Forelimb muscle (tissue), 1 donor: Measurements from ENCODE around the gene SOCS3. TPM values are rescaled to one million over a fixed set of nuclear protein-coding genes. Genes with fewer than 3 reads are reported as not detected.

ENCODE experiments used
- DNase-seq: peaks from one replicate; pipeline ENCODE4 v3.0.0-alpha.2; 2013; ENCODE audit warnings: low read depth
- polyA plus RNA-seq: library from polyadenylated mRNA; unstranded; fragments of 120-200 nt; gene quantifications from one replicate; pipeline ENCODE4 v1.2.1, GENCODE V29; 2013; ENCODE audit not compliant: insufficient read length

The SOCS3 gene
- polyA plus RNA-seq, 1 donor, result 6.2 TPM

GRCh38 chr17:78390241-78391050 is 30.6 kb upstream of the SOCS3 start:
- DNase-seq, result no peak

- no peak for DNase-seq
Observed at GRCh38 chr17:78387977-78388941, 28.4 kb upstream of the SOCS3 start.

GRCh38 chr17:78384479-78385175 is 24.8 kb upstream of the SOCS3 start:
- DNase-seq, result no peak

- no peak for DNase-seq
Observed at GRCh38 chr17:78383725-78384471, 24.0 kb upstream of the SOCS3 start.

- DNase-seq, result no peak
Observed at GRCh38 chr17:78381601-78382232, 21.8 kb upstream of the SOCS3 start.

- DNase-seq, result no peak
Observed at GRCh38 chr17:78380370-78380769, 20.5 kb upstream of the SOCS3 start.

GRCh38 chr17:78379131-78379491 is 19.2 kb upstream of the SOCS3 start:
- DNase-seq, result no peak

- DNase-seq, result no peak
Observed at GRCh38 chr17:78378225-78379130, 18.6 kb upstream of the SOCS3 start, which contains the start of gene PGS1. TSS of gene PGS1 (plus strand) at chr17:78378649. CDS start at chr17:78378666, 17 bp downstream.

GRCh38 chr17:78377858-78378224 is 18.0 kb upstream of the SOCS3 start:
- no peak for DNase-seq

GRCh38 chr17:78376161-78376560 is 16.3 kb upstream of the SOCS3 start:
- no peak for DNase-seq

GRCh38 chr17:78375401-78376151 is 15.7 kb upstream of the SOCS3 start:
- DNase-seq, result no peak

GRCh38 chr17:78374631-78375274 is 14.9 kb upstream of the SOCS3 start:
- no peak for DNase-seq

GRCh38 chr17:78374189-78374588 is 14.3 kb upstream of the SOCS3 start:
- no peak for DNase-seq

GRCh38 chr17:78372841-78373240 is 13.0 kb upstream of the SOCS3 start:
- no peak for DNase-seq

- no peak for DNase-seq
Observed at GRCh38 chr17:78371056-78371455, 11.2 kb upstream of the SOCS3 start.

- DNase-seq, result no peak
Observed at GRCh38 chr17:78369791-78370381, 10.0 kb upstream of the SOCS3 start.

GRCh38 chr17:78368854-78369495 is 9.1 kb upstream of the SOCS3 start:
- no peak for DNase-seq

GRCh38 chr17:78368348-78368747 is 8.5 kb upstream of the SOCS3 start:
- no peak for DNase-seq
